ENCODE data around the gene CLCN4.

The CLCN4 gene

DNA sequence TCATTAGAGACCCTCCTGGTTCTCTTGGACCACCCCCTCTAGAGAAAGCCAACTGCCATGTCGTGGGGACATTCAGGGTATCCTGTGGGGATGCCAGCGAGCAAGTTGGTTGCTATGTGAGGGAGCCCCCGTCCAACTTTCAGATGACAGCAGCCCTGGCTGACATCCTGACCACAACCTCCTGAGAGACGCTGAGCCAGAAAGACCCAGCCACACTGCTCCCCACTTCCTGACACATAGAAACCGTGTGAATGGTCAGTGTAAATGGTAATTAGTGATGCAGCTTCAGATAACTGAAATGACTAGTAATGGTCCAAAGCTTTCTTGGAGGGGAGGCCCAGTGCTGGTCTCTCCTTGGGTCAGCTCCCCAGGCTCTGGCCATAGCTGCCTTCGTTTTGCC lies 10.8 kb downstream of the CLCN4 start:
- DNase-seq (ENCODE audit: low spot score) = no peak

GRCh38 chrX:10168226-10168625 lies 11.5 kb downstream of the CLCN4 start:
- DNase-seq (ENCODE audit: low spot score) = peak; percentile 12

DNA sequence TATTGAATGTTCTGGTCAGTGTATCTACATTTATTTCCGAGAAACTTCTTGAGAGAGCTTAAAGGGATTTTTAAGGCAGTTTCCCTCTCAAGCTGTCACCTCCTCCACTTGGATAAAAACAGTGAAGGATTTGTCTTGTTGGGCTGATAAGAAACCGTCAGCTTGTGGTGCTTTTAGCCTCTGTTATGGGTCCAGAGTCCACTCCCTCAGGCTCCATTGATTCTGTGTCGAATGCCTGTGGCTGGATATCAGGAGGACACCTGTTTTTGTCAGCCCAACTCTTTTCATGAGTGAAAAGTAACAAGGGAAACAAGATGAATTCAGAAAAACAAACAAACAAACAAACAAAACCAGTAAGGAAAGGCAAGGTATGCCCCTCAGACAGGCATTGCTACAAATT lies 12.4 kb downstream of the CLCN4 start:
- peak; percentile 23 for DNase-seq (ENCODE audit: low spot score)

DNA sequence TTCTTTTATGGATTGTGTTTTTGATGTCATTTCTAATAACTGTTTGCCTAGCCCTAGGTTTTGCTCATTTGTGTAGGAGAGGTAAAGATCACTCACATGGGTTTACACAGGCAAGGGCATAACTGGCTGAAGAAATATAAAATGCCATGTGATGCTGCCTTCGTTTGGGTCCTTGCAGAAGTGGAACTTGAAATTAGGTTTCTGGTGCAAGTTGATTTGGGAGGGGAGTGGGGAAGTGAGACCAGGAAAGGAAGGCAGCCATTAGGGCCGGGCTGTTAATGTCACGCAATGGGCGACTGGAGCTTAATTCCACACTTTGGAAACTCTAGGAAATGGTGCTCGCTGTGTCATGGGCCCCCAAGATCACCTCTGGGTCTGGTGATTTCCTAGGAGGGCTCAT lies 14.5 kb downstream of the CLCN4 start:
- no peak for DNase-seq (ENCODE audit: low spot score)

GRCh38 chrX:10172877-10173276 lies 16.1 kb downstream of the CLCN4 start:
- DNase-seq (ENCODE audit: low spot score) = no peak

GRCh38 chrX:10173331-10173900 lies 16.6 kb downstream of the CLCN4 start:
- DNase-seq (ENCODE audit: low spot score) = no peak

- no peak for DNase-seq (ENCODE audit: low spot score)
Measured at GRCh38 chrX:10174051-10174450, 17.3 kb downstream of the CLCN4 start.

GRCh38 chrX:10174810-10175209 lies 18.0 kb downstream of the CLCN4 start:
- no peak for DNase-seq (ENCODE audit: low spot score)

DNA sequence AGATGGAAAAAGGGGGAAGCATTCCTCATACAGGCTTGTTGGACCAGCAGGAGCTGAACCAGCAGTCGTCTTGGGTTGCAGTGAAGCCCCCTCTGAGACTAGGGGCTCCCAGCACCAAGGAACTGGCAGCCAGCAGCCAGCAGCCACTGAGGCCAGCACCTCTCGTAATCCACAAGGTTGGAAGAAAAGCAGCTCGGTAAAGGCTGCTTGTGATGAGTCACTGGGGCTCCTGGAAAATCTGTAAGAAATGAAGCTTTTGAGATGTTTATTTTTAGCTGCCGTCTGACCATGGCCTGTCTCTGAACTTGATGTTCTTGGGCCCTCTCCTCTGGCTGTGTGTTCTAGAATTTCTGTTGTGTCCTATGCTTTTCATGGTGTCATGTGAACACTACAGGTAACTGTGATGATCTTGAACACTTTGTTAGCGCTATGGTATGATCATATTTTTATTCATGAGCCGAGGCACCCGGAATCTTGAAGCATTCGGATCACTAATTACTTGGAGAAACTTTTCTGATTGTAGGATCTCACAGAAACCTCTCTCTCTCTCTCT lies 18.6 kb downstream of the CLCN4 start:
- no peak for DNase-seq (ENCODE audit: low spot score)

DNA sequence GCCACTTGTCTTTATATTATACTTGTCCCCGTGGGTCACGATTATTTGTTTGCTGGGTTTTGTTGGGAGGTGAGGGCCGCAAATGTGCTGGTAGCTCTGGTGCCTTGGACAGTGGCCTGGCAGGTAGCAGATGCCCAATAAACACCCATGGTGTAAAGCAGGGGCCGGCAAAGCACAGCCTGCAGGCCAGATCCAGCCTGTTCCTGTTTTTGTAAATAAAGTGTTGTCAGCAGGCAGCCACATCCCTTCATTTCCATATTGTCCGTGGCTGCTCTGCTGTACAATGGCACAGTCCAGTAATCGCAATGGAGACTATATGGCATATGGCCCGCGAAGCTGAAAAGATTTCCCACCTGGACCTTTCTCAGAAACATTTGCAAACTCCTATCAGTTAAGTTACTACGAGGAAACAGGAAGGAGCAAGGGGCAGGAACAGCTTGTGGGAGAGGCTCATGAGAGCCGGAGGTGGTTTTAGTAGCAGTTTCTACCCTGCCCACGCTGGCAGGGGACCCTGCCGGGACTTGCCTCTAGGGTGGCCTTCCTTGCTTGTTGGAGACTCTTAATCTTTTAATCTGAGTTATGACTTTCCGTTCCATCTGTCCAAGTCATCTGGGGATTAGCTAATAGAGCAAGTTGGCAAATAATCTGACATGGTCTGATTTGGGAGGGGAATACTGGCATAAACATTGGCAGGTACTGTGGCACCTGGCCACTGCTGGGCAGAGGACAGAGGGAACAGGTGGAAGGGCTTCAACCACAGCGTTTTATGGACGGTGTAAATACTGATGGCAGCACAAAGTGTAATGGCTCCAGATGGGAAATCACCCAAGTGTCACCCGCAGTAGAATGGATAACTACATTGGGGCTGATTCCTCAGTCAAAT lies 19.6 kb downstream of the CLCN4 start:
- DNase-seq (ENCODE audit: low spot score) = no peak

GRCh38 chrX:10177004-10177396 lies 20.2 kb downstream of the CLCN4 start:
- DNase-seq (ENCODE audit: low spot score) = no peak

DNA sequence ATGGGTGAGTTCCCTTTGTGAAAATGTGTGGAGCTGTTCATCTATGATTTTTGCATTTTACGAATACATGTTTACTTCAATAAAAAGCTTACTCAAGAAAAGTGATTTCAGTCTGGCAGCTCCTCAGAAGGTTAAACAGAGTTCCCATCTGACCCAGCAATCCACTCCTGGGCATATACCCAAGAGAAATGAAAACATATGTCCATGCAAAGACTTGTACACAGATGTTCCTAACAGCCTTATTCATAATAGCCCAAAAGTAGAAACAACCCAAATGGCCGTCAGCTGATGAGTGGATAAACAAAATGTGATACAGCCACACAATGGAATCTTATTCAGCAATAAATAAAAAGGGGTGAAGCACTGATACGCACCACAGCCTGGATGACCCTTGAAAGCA lies 20.8 kb downstream of the CLCN4 start:
- DNase-seq (ENCODE audit: low spot score) = no peak

DNA sequence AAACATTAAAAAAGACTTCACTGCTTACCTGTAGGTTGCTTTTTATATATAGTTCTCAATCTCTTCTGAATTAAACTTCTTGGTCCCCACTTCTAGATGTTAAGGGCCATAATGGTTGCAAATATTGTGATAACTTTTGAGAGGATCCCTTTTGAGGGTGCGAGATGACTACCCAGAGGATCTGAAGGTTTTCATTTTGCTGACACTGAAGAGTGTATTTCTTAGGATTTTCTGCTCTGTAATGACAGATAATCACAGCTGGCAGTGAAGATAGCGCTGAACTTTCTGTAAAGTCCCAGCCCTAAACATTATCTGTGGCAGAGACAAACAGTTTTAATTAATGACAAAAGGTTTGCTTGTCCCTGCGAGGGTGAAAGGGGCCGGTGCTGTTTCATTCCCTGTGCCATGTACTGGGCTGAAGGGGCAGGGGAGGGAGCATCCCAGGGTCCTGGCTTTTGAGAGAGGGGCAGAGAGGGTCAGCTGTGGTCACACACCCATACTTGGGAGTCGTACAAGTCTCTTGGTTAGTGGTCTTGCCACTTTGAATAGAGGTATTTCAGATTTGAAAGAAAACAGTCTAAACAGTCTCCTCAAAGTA lies 22.2 kb downstream of the CLCN4 start:
- DNase-seq (ENCODE audit: low spot score) = no peak

DNA sequence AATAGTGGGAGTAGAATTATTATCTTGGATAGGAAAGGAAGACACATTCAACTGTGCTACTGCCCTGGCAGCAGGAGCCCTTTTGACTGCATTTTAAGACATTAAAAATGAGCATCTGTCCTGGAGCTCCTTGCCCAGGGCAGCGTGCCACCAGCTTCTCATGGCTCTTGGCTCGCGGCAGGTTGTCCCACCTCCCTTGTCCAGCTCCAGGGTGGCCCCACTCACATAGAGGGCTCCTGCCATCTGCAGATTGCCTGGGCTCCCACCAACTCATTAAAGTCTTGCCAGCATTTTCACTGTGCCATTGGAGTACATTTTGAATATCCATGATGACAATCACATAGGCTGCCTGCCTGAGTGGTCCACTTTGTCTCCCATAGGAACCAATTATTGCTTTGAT lies 27.0 kb downstream of the CLCN4 start:
- DNase-seq (ENCODE audit: low spot score) = no peak

DNA sequence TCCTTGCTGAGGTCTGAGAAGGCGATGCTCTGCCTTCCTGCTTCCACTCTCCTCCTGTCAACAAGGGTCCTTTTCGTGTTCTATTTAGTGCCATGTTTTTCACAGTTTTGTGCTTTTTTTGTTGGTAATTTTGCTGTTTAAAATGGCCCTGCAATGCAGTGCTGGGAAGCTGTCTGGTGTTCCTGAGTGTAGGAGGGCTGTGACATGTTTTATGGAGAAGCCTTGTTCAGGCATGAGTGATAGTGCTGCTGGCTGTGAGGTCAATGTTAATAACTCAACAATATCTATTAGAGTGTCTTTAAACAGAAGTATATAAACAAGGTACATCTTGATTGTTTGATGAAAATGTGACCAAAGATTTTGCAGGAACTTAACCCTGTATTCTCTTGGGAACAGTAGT lies 27.6 kb downstream of the CLCN4 start:
- DNase-seq (ENCODE audit: low spot score) = no peak

DNA sequence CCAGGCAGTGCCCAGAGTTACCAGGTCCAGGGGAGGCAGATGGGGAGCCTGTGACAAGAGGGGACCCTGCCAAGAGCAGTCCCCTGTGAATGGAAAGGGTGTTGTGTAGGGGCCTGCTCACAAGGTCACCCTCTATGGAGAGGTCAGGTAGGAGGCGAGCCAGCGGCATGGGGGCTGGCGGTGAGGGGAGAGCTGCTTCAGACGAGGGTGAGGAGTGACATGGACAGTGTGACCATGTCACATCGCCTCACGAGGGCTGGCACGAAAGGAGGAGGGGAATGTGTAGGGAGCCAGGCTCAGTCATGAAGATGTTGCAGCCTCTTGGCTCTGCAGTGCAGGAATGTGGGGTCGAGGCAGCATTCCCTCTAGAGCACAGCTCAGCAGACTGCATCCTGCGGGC lies 29.6 kb downstream of the CLCN4 start:
- no peak for DNase-seq (ENCODE audit: low spot score)

DNA sequence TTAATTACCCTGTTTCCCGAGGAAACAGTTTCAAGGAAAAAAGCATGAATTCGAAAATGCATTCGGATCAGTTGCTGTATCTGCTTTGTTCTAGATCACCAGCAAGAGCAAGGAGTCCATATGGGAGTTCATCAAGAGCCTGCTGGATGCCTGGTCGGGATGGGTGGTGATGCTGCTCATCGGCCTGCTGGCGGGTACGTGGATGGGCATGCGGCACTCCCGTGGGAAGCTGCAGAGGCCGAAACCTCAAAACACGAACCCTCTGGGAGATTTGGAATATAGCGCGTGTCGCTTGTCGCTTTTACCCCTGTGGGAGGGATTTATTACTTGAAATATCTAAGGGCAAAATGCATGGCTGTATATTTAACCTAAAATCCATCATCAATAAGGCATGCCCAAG lies 30.6 kb downstream of the CLCN4 start:
- no peak for DNase-seq (ENCODE audit: low spot score)

DNA sequence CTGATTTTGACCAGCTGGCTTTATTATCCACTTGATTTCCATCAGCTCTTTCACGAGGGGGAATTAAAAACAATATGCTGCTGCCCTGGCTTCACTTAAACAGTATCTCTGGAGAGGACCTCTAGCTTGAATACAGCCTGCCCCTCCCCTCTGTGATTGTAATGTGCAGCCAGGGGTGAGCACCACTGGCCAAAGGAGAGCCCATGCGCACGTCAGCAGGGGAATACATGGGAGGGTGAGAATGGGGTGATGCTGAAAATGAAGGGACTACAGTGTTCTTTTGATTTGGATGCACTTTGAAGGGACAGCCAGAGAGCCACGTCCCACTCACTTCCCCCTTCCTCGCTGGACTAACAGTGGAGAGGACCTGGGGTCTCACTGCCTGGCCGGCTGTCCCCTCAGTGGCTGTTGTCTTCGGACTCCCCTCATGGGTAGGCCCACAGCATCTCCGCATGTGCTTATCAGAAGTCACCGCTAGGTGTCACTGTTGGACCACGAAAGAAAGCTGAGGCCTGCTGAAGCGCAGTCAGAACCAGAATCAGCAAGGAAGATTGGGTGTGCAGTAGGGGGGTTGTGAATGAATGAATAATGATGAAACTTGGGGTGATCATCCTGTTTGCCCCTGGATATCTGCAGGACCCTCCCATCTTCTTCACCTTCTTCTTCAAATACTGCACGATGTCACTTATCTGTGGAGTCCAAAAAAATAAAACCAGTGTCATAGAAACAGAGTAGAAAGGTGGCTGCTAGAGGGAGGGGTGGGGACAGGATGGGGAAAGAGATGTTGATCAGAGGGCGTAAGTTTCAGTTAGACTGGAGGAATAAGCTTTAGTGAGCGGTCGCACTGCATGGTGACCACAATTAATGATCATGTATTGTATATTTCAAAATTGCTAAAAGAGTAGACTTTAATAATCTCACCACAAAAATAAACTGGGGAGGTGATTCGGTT lies 32.8 kb downstream of the CLCN4 start:
- DNase-seq (ENCODE audit: low spot score) = peak; percentile 45

- DNase-seq (ENCODE audit: low spot score) = peak; percentile 61
Measured at GRCh38 chrX:10190367-10190766, 33.6 kb downstream of the CLCN4 start.

- DNase-seq (ENCODE audit: low spot score) = no peak
Measured at GRCh38 chrX:10193587-10193986, 36.8 kb downstream of the CLCN4 start.

DNA sequence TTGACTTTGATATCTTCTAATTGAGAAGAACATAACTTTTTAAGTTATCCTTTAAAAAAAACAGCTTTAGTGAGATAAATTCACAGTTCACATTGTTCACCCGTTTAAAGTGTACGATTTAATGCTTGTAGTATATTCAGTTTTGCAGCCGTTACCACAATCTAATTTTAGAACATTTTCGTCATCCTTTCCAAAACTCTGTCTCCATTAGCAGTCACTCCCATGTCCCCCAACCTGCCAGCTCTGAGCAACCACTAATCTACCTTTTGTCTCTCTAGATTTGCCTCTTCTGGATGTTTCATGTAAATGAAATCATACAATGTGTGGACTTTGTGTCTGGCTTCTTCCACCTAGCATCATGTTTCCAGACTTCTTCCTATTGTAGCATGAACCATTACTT lies 38.6 kb downstream of the CLCN4 start:
- DNase-seq (ENCODE audit: low spot score) = no peak

DNA sequence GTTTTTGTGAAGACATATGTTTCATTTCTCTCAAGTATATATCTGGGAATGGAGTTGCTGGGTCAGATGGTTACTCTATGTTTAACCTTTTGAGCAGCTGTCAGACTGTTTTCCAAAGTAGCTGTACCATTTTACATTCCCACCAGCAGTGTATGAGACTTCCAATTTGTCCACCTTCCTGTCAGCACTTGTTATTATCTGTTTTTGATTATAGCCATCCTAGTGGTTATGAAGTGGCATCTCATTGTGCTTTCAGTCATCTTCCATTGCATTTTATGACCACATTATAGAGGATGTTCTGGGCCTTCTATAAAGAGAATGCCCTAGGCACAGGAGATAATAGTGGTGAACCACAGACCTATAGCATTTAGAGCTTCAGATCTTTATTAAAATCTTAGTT lies 39.2 kb downstream of the CLCN4 start:
- DNase-seq (ENCODE audit: low spot score) = no peak
